ENCODE data around the gene TDRD5.
A peak's percentile ranks its signal among the peaks of the same experiment; 100 is the strongest.
"Not testable (repeated sequence)": the region's sequence is repeated elsewhere in the genome, so short reads cannot be mapped to it uniquely, and the experiment has no call there.

The TDRD5 gene

GRCh38 chr1:179599623-179600249, 8.1 kb downstream of the TDRD5 start:
- peak; percentile 23 for DNase-seq

- no peak for DNase-seq
These were observed 9.5 kb downstream of the TDRD5 start for GRCh38 chr1:179601093-179601492.

- DNase-seq, result no peak
These were observed 20.7 kb downstream of the TDRD5 start for GRCh38 chr1:179612361-179612760.

GRCh38 chr1:179630719-179631118, 39.1 kb downstream of the TDRD5 start:
- DNase-seq, result no peak

GRCh38 chr1:179632868-179633267, 41.2 kb downstream of the TDRD5 start:
- no peak for DNase-seq

GRCh38 chr1:179637211-179637860, 45.7 kb downstream of the TDRD5 start:
- DNase-seq, result no peak

- no peak for DNase-seq
These were observed 69.4 kb downstream of the TDRD5 start for GRCh38 chr1:179661018-179661417.

GRCh38 chr1:179663810-179664209, 72.2 kb downstream of the TDRD5 start:
- DNase-seq, result no peak

GRCh38 chr1:179677882-179678281, 86.2 kb downstream of the TDRD5 start:
- no peak for DNase-seq

- DNase-seq, result not testable (repeated sequence)
These were observed 102.9 kb downstream of the TDRD5 start for GRCh38 chr1:179694530-179694929.

- DNase-seq, result no peak
These were observed 111.4 kb downstream of the TDRD5 start for GRCh38 chr1:179702946-179703539.

- DNase-seq, result peak; percentile 56
These were observed 114.8 kb downstream of the TDRD5 start for GRCh38 chr1:179706339-179706941.

- no peak for DNase-seq
These were observed 115.8 kb downstream of the TDRD5 start for GRCh38 chr1:179707406-179707805.

- no peak for DNase-seq
These were observed 117.0 kb downstream of the TDRD5 start for GRCh38 chr1:179708434-179709195.

GRCh38 chr1:179709841-179710329, 118.3 kb downstream of the TDRD5 start:
- no peak for DNase-seq

GRCh38 chr1:179714159-179714558, 122.5 kb downstream of the TDRD5 start:
- DNase-seq, result no peak

GRCh38 chr1:179714623-179715022, 123.0 kb downstream of the TDRD5 start:
- DNase-seq, result no peak

- DNase-seq, result no peak
These were observed 127.6 kb downstream of the TDRD5 start for GRCh38 chr1:179719272-179719671.

GRCh38 chr1:179728271-179728670, 136.6 kb downstream of the TDRD5 start:
- no peak for DNase-seq

GRCh38 chr1:179729881-179730280, 138.2 kb downstream of the TDRD5 start:
- no peak for DNase-seq

- no peak for DNase-seq
These were observed 140.0 kb downstream of the TDRD5 start for GRCh38 chr1:179731643-179732042.

Measured in activated CD4-positive, alpha-beta T cell treated with anti-CD3 and anti-CD28 coated beads, Interleukin-10, Interleukin-2, amounts not matched to agents 100 ng/mL and 50 ng/mL, durations not matched to agents 16 hours and 8 hours (primary cell).